B cell (primary cell): ENCODE results near the gene TRPM2. TPM values are rescaled to one million over a fixed set of nuclear protein-coding genes. Genes with fewer than 3 reads are reported as not detected.
A peak's percentile ranks its signal among the peaks of the same experiment; 100 is the strongest.

Source experiments
- ATAC-seq: fragments of 200-7000 bp; cut with Tn5 transposase; one replicate; pipeline ENCODE4 v1.10.0; 2021; ENCODE audit warnings: low read depth, mild to moderate bottlenecking, moderate number of reproducible peaks, moderate library complexity
- CTCF ChIA-PET: fragments of 350-600 bp; sonication (Branson Sonifier 250); formaldehyde crosslinking; loops from one replicate; lab custom pipeline; 2021; ENCODE audit warnings: antibody characterized with exemption, inconsistent platforms; lab: Charles Lee
- POLR2A ChIA-PET: fragments of 350-600 bp; sonication (Branson Sonifier 250); formaldehyde crosslinking; loops from one replicate; lab custom pipeline; 2021; ENCODE audit warnings: antibody characterized with exemption; lab: Charles Lee
- DNase-seq: peaks from one replicate; pipeline ENCODE4 v3.0.0; 2013
- H2AFZ ChIP-seq: 2 replicates; pipeline ENCODE4 v1.6.1; 2012; ENCODE audit warnings: mild to moderate bottlenecking, low read depth, low read length; ENCODE audit not compliant: insufficient read depth, poor library complexity, severe bottlenecking
- H3K27ac ChIP-seq, 2 donors: 1 replicate in 1 of 2; 2 replicates in 1 of 2; pipeline ENCODE4 v1.5.1; 2012 to 2013; ENCODE audit warnings: low read length in 2 of 2, mild to moderate bottlenecking in 2 of 2, moderate library complexity in 1 of 2
- H3K27me3 ChIP-seq, 4 experiments: fragments of 200-600 bp in 1 of 4; sonication (generic) in 1 of 4; replicated peaks in 1 of 4; 1 replicate in 2 of 4; 2 replicates in 2 of 4; pipeline versions ENCODE4 v1.6.1 to v1.7.0; 2013 to 2016; ENCODE audit warnings: low read length in 3 of 4, mild to moderate bottlenecking in 2 of 4, mixed read lengths in 1 of 4, moderate library complexity in 1 of 4; ENCODE audit not compliant: insufficient read depth in 4 of 4, control insufficient read depth in 3 of 4; ENCODE audit errors: control extremely low read depth in 1 of 4
- H3K36me3 ChIP-seq, 2 experiments: replicated peaks in 1 of 2; 1 replicate in 1 of 2; 2 replicates in 1 of 2; pipeline versions ENCODE4 v1.6.1 to v1.7.1; 2013; ENCODE audit warnings: low read length in 1 of 2; ENCODE audit not compliant: insufficient read depth in 2 of 2, control insufficient read depth in 1 of 2; ENCODE audit errors: control extremely low read depth in 1 of 2, extremely low read depth in 1 of 2
- H3K4me1 ChIP-seq, 2 donors: fragments of 200-600 bp in 1 of 2; sonication (generic) in 1 of 2; 1 replicate in 1 of 2; 2 replicates in 1 of 2; pipeline versions ENCODE4 v1.5.1 to v1.6.1; 2013 to 2017; ENCODE audit warnings: low read length in 2 of 2; ENCODE audit not compliant: control insufficient read depth in 2 of 2, insufficient read depth in 2 of 2
- H3K4me2 ChIP-seq: replicated peaks from 2 replicates; pipeline ENCODE3; 2012; ENCODE audit warnings: mild to moderate bottlenecking, low read depth, low read length; ENCODE audit not compliant: poor library complexity, severe bottlenecking
- H3K4me3 ChIP-seq, 5 experiments: fragments of 200-600 bp in 1 of 5; sonication (generic) in 1 of 5; 1 replicate in 3 of 5; 2 replicates in 2 of 5; pipeline versions ENCODE4 v1.5.1 to v1.7.0; 2011 to 2016; ENCODE audit warnings: low read length in 4 of 5, mild to moderate bottlenecking in 4 of 5, low read depth in 2 of 5, control low read depth in 1 of 5, moderate library complexity in 1 of 5; ENCODE audit not compliant: insufficient read depth in 1 of 5; ENCODE audit errors: control extremely low read depth in 1 of 5, extremely low read depth in 1 of 5
- H3K79me2 ChIP-seq: fragments of 200-600 bp; sonication (generic); one replicate; pipeline ENCODE4 v1.6.0; 2016; ENCODE audit warnings: low read length; ENCODE audit not compliant: control insufficient read depth, insufficient read depth
- H3K9ac ChIP-seq: fragments of 200-600 bp; sonication (generic); 2 replicates; pipeline ENCODE4 v1.6.1; 2017; ENCODE audit warnings: mild to moderate bottlenecking, low read length, moderate library complexity
- H3K9me3 ChIP-seq, 3 donors: one replicate each; pipeline versions ENCODE4 v1.6.1 to v1.7.1; 2013; ENCODE audit warnings: low read length in 2 of 3; ENCODE audit not compliant: control insufficient read depth in 2 of 3, insufficient read depth in 1 of 3; ENCODE audit errors: control extremely low read depth in 1 of 3
- H4K20me1 ChIP-seq: 2 replicates; pipeline ENCODE4 v1.6.0; 2012; ENCODE audit warnings: mild to moderate bottlenecking, low read length; ENCODE audit not compliant: insufficient read depth, control insufficient read depth, poor library complexity, severe bottlenecking
- H3K27ac Mint-ChIP-seq: one replicate; pipeline ENCODE4 v1.8.0; 2021; ENCODE audit warnings: mixed read lengths
- H3K27me3 Mint-ChIP-seq: one replicate; pipeline ENCODE4 v1.8.0; 2021; ENCODE audit warnings: mixed read lengths
- H3K4me1 Mint-ChIP-seq: one replicate; pipeline ENCODE4 v1.8.0; 2021; ENCODE audit warnings: mixed read lengths
- H3K4me3 Mint-ChIP-seq: one replicate; pipeline ENCODE4 v1.8.0; 2021; ENCODE audit warnings: mixed read lengths
- H3K9me3 Mint-ChIP-seq: one replicate; pipeline ENCODE4 v1.8.0; 2022; ENCODE audit warnings: mixed read lengths; ENCODE audit not compliant: insufficient read depth
- EZH2 ChIP-seq: IDR thresholded peaks from 2 replicates; pipeline ENCODE4 v1.6.1; 2012; ENCODE audit warnings: borderline replicate concordance, low read depth, mild to moderate bottlenecking, moderate library complexity, low read length; ENCODE audit not compliant: insufficient read depth, poor library complexity, severe bottlenecking
- WGBS: methylation state at CpG from one replicate; pipeline ENCODE4 v1.1.5; 2013; ENCODE audit warnings: missing lambda C conversion rate; ENCODE audit not compliant: insufficient coverage; 5-methylcytosine and 5-hydroxymethylcytosine counted together
- intact Hi-C: fragments of 100-400 bp; cut with micrococcal nuclease; formaldehyde crosslinking; loops from one replicate; pipeline ENCODE4 v1.10.0; 2022
- polyA plus RNA-seq: library from polyadenylated mRNA; depleted of rRNA; stranded (reverse); fragments of >200 nt; gene quantifications from 2 replicates; pipeline ENCODE4 v1.2.3, GENCODE V29; 2012
- total RNA-seq, 2 donors: library from RNA; stranded (reverse); fragments of 120-200 nt in 1 of 2; gene quantifications; 1 replicate in 1 of 2; 2 replicates in 1 of 2; pipeline versions ENCODE4 v1.2.3 to v1.2.4, GENCODE V29; 2013 to 2022
- TF ChIP-seq, protein P1 (sequence below): fragments of 200-600 bp; IDR thresholded peaks from one replicate; pipeline ENCODE4 v1.8.0; 2022; ENCODE audit warnings: antibody characterized with exemption, mild to moderate bottlenecking

Gene TRPM2
- total and polyA plus RNA-seq, 2 donors (not counting 1 experiment from before 2014, with no cell fraction given) = 1.6 to 8.4 TPM

DNA sequence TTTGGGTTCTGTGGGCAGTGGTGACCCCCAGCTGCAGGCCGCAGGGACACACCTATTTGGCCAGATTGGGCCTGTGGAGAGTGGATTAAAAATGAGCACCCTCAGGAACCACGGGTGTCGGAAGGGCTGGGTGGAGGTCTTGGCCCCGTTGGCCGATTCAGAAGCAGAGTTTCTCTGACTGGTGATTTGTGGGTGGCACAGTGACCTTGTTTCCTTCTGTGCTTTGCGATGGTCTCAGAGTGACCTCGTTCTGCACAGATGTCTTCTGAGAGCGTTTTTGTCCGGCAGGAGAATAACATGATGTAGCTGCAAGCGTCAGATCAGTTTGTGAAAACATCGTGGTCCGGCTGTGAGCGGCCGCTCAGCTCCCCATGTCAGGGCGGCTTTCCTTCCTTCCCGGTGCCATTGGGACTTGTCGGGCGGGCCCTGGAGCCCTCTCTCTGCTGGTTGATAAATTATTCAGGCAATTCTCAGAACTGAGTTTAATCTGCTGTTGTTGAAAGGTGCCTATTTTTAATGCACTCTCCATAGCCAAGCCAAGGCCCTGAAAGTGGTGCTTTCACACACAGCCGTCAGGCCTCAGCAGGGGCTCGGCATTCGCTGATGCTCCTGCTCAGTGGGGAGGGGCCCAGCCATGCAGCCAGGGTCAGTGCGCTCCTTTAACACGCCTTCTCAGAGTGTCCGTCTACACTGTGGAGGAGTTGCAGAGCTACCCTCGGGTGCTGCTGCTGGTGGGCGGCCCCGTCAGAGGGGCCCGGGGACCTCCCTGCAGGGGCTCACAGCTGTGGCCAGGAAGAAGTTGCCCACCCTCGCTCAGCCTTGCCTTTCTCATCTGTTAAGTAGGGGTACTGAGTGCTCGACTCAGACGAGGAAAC, 26.8 kb downstream of the TRPM2 start:
- Mint-ChIP-seq H3K9me3 (peaks cover 7% of the 10 kb centered on the region), H3K4me1 (peaks cover 13% of the 10 kb centered on the region), H3K27ac (no peak overlapping the region), H3K4me3 (no peak overlapping the region), H3K27me3 (no peaks in the 10 kb centered on the region)
- peaks cover 10 to 17% of the 10 kb centered on the region in 2 donors for H3K4me1 ChIP-seq
- H3K27me3 ChIP-seq = no peaks in the 10 kb centered on the region
- intact Hi-C loops = no loop called here
- ChIA-PET POLR2A (no interaction called here), CTCF (no interaction called here)
- WGBS = 98% methylated on average over 27 of the region's 31 CpGs
- no peak overlapping the region for H3K4me3 ChIP-seq
- peaks cover 4 to 22% (median 14%) of the 10 kb centered on the region in 3 donors for H3K9me3 ChIP-seq
- H4K20me1 ChIP-seq = no peaks in the 10 kb centered on the region
- no peak overlapping the region for H3K27ac ChIP-seq
- H3K36me3 ChIP-seq = peaks cover 0 to 20% of the 10 kb centered on the region in 2 experiments
- TF ChIP-seq, protein P1, sequence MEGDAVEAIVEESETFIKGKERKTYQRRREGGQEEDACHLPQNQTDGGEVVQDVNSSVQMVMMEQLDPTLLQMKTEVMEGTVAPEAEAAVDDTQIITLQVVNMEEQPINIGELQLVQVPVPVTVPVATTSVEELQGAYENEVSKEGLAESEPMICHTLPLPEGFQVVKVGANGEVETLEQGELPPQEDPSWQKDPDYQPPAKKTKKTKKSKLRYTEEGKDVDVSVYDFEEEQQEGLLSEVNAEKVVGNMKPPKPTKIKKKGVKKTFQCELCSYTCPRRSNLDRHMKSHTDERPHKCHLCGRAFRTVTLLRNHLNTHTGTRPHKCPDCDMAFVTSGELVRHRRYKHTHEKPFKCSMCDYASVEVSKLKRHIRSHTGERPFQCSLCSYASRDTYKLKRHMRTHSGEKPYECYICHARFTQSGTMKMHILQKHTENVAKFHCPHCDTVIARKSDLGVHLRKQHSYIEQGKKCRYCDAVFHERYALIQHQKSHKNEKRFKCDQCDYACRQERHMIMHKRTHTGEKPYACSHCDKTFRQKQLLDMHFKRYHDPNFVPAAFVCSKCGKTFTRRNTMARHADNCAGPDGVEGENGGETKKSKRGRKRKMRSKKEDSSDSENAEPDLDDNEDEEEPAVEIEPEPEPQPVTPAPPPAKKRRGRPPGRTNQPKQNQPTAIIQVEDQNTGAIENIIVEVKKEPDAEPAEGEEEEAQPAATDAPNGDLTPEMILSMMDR = no peak
- TF ChIP-seq EZH2 = no peak
- no peak for DNase-seq
- no peaks in the 10 kb centered on the region for H3K79me2 ChIP-seq
- no peak for ATAC-seq
- no peak overlapping the region for H2AFZ ChIP-seq
- H3K9ac ChIP-seq = no peak overlapping the region
- H3K4me2 ChIP-seq = no peak overlapping the region

DNA sequence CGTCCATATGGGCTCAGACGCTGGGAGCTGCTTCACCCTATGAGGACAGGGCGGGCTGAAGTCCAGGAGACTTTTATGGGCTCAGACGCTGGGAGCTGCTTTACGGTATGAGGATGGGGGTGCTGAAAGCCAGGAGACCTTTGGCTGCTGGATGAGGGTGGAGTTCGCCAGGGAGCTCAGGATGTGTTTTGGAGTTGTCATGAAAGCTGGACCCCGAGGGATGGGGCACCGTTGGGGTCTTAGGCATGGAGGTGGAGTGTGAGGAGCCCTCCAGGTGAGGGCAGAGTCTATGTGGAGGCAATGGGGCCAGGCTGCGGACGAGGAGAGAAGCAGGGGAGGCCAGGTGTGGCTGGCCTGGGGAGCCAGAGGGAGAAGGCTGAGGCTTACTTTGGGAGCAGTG, 27.5 kb downstream of the TRPM2 start:
- H3K27me3 Mint-ChIP-seq = no peaks in the 10 kb centered on the region
- no peaks in the 10 kb centered on the region for H3K27me3 ChIP-seq
- peaks cover 0 to 20% of the 10 kb centered on the region in 2 experiments for H3K36me3 ChIP-seq
- ChIA-PET CTCF (no interaction called here), POLR2A (no interaction called here)
- H4K20me1 ChIP-seq = no peaks in the 10 kb centered on the region
- intact Hi-C loops = no loop called here
- H3K79me2 ChIP-seq = no peaks in the 10 kb centered on the region
- H3K9me3 ChIP-seq = peaks cover 9 to 17% (median 15%) of the 10 kb centered on the region in 3 donors
- TF ChIP-seq, protein P1 = no peak
- H3K4me3 ChIP-seq = no peak overlapping the region
- peaks cover 4 to 10% of the 10 kb centered on the region in 2 donors for H3K4me1 ChIP-seq
- H3K27ac ChIP-seq = no peak overlapping the region
- H3K9ac ChIP-seq = no peak overlapping the region
- no peak for DNase-seq
- H3K9me3 Mint-ChIP-seq = peaks cover 11% of the 10 kb centered on the region
- H3K4me3 Mint-ChIP-seq = no peak overlapping the region
- ATAC-seq = no peak
- no peak overlapping the region for H3K4me2 ChIP-seq
- peaks cover 6% of the 10 kb centered on the region for H3K4me1 Mint-ChIP-seq
- no peak overlapping the region for H2AFZ ChIP-seq
- WGBS = 99% methylated on average over 10 of the region's 10 CpGs
- H3K27ac Mint-ChIP-seq = peak overlapping the region; percentile 32
